Right lobe of liver (tissue), 4 donors: ENCODE data around the gene DGKI.

Experiments used
- POLR2A ChIP-seq: fragments of 450-650 bp; IDR thresholded peaks from one replicate; pipeline ENCODE4 v1.6.1; 2017; ENCODE audit warnings: antibody characterized with exemption, mild to moderate bottlenecking
- TF ChIP-seq, protein P1 (sequence below), 4 donors: fragments of 200-600 bp in 3 of 4; fragments of 450-650 bp in 1 of 4; IDR thresholded peaks; one replicate each; pipeline versions ENCODE4 v1.5.1 to v1.8.0; 2016 to 2022; ENCODE audit warnings: antibody characterized with exemption in 4 of 4, mild to moderate bottlenecking in 2 of 4
- donor health status: DM: no; HTN: no; CAD: no.
- donor health status: DM: no; HTN: no; CAD: no.
- donor health status: DM: no; HTN: yes; CAD: no.

DNA sequence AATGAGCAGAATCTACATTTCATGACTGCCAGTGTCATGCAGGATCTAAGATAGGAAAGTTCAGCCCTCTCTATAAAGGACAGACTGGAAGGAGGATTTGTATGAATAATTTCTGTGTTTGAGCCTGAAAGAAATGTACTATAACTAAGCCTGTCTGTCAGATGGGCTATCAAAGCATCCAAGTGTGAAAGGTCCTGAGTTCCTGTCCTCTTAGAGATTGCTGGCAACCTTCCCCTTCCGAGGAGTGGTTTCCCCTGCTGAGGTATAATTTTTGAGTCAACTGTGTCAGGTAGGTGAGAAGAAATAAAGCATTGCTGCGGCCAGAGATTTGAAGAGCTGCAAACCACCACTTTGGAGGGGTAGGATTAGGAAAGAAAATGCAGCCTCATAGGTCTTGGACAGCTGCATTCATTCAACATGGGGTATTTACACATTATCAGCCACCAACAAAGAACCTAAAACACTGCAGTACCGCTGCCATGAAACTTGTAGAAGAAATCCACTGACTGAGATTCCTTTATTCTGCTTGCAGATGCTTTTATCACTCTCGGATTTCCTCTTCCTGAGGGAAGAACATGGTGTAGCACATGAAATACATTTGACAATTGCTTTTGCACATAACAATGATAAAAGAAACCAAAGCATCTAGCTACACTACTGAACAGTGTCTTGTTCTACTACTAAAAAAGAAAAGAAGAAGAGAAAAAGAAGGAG, 189.1 kb downstream of the DGKI start:
- TF ChIP-seq, protein P1, sequence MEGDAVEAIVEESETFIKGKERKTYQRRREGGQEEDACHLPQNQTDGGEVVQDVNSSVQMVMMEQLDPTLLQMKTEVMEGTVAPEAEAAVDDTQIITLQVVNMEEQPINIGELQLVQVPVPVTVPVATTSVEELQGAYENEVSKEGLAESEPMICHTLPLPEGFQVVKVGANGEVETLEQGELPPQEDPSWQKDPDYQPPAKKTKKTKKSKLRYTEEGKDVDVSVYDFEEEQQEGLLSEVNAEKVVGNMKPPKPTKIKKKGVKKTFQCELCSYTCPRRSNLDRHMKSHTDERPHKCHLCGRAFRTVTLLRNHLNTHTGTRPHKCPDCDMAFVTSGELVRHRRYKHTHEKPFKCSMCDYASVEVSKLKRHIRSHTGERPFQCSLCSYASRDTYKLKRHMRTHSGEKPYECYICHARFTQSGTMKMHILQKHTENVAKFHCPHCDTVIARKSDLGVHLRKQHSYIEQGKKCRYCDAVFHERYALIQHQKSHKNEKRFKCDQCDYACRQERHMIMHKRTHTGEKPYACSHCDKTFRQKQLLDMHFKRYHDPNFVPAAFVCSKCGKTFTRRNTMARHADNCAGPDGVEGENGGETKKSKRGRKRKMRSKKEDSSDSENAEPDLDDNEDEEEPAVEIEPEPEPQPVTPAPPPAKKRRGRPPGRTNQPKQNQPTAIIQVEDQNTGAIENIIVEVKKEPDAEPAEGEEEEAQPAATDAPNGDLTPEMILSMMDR (IDR thresholded peaks at IDR 0.05): no peak
- TF ChIP-seq POLR2A: no peak
